HepG2 (cell line): ENCODE results near the gene TRIM5. TPM values are rescaled to one million over a fixed set of nuclear protein-coding genes. Genes with fewer than 3 reads are reported as not detected.
A peak's percentile ranks its signal among the peaks of the same experiment; 100 is the strongest.

Experiments
- BCL6 ChIP-seq: IDR thresholded peaks from 2 replicates; pipeline ENCODE4 v1.6.1; 2016; ENCODE audit warnings: missing genetic modification reagents, missing compliant biosample characterization
- BORCS8-MEF2B ChIP-seq: sonication (generic); formaldehyde crosslinking; IDR thresholded peaks from 2 replicates; pipeline ENCODE4 v1.8.0; 2022; ENCODE audit warnings: mild to moderate bottlenecking, missing genetic modification reagents
- CHD4 ChIP-seq: fragments of 200-600 bp; sonication (generic); IDR thresholded peaks from 2 replicates; pipeline ENCODE4 v1.7.0; 2017; ENCODE audit warnings: mild to moderate bottlenecking, low read length, borderline replicate concordance
- DMAP1 ChIP-seq: IDR thresholded peaks from 2 replicates; pipeline ENCODE4 v1.6.1; 2016
- ELF4 ChIP-seq: sonication (generic); formaldehyde crosslinking; IDR thresholded peaks from 2 replicates; pipeline ENCODE4 v1.5.0; 2020; ENCODE audit warnings: missing genetic modification reagents, mild to moderate bottlenecking, moderate library complexity, borderline replicate concordance
- GATA4 ChIP-seq: sonication (generic); IDR thresholded peaks from 2 replicates; pipeline ENCODE4 v1.6.1; 2016; ENCODE audit warnings: antibody characterized with exemption, low read depth, borderline replicate concordance
- GPN1 ChIP-seq: sonication (generic); formaldehyde crosslinking; IDR thresholded peaks from 2 replicates; pipeline ENCODE4 v1.5.1; 2020; ENCODE audit warnings: missing genetic modification reagents, borderline replicate concordance
- GTF3A ChIP-seq: sonication (generic); formaldehyde crosslinking; conservative IDR thresholded peaks from 2 replicates; pipeline ENCODE4 v1.4.0; 2020; ENCODE audit warnings: mild to moderate bottlenecking, missing genetic modification reagents
- HMGXB3 ChIP-seq: sonication (generic); formaldehyde crosslinking; IDR thresholded peaks from 2 replicates; pipeline ENCODE4 v1.4.0; 2020; ENCODE audit warnings: missing genetic modification reagents, borderline replicate concordance
- HNF4A ChIP-seq: sonication (generic); formaldehyde crosslinking; IDR thresholded peaks from 2 replicates; pipeline ENCODE4 v1.4.0; 2020; ENCODE audit warnings: missing genetic modification reagents
- KDM5B ChIP-seq: sonication (generic); formaldehyde crosslinking; IDR thresholded peaks from 2 replicates; pipeline ENCODE4 v1.4.0; 2020; ENCODE audit warnings: missing genetic modification reagents, mild to moderate bottlenecking, borderline replicate concordance
- POLR2G ChIP-seq: fragments of 200-400 bp; formaldehyde crosslinking; IDR thresholded peaks from 2 replicates; pipeline ENCODE4 v1.6.1; 2018; ENCODE audit warnings: mild to moderate bottlenecking, low read depth, low read length, moderate library complexity
- RBFOX2 ChIP-seq: fragments of 200-400 bp; formaldehyde crosslinking; IDR thresholded peaks from 2 replicates; pipeline ENCODE4 v1.6.1; 2017; ENCODE audit warnings: low read depth, mild to moderate bottlenecking, low read length
- RFX1 ChIP-seq: fragments of 450-650 bp; IDR thresholded peaks from 2 replicates; pipeline ENCODE4 v1.6.1; 2017
- SETDB1 ChIP-seq: sonication (generic); formaldehyde crosslinking; IDR thresholded peaks from 2 replicates; pipeline ENCODE4 v1.5.1; 2020; ENCODE audit warnings: missing genetic modification reagents, mild to moderate bottlenecking, borderline replicate concordance
- SOX5 ChIP-seq: IDR thresholded peaks from 2 replicates; pipeline ENCODE4 v1.6.1; 2016; ENCODE audit warnings: borderline replicate concordance
- SP2 ChIP-seq: sonication (generic); formaldehyde crosslinking; IDR thresholded peaks from 2 replicates; pipeline ENCODE4 v1.5.1; 2020; ENCODE audit warnings: mild to moderate bottlenecking, missing genetic modification reagents
- THAP11 ChIP-seq: IDR thresholded peaks from 2 replicates; pipeline ENCODE4 v1.6.1; 2016; ENCODE audit warnings: missing biosample characterization, missing genetic modification reagents
- ZBTB7A ChIP-seq: sonication (generic); formaldehyde crosslinking; IDR thresholded peaks from 2 replicates; pipeline ENCODE4 v1.8.0; 2022; ENCODE audit warnings: mild to moderate bottlenecking, missing genetic modification reagents
- ZNF136 ChIP-seq: sonication (generic); formaldehyde crosslinking; IDR thresholded peaks from 2 replicates; pipeline ENCODE4 v1.8.1; 2022; ENCODE audit warnings: low read depth, mild to moderate bottlenecking, moderate library complexity, missing genetic modification reagents
- ZNF326 ChIP-seq: sonication (generic); formaldehyde crosslinking; IDR thresholded peaks from 2 replicates; pipeline ENCODE4 v1.4.0; 2020; ENCODE audit warnings: missing genetic modification reagents, borderline replicate concordance
- ZNF441 ChIP-seq: sonication (generic); formaldehyde crosslinking; IDR thresholded peaks from 2 replicates; pipeline ENCODE4 v1.7.0; 2021; ENCODE audit warnings: missing genetic modification reagents, borderline replicate concordance
- ZNF501 ChIP-seq: sonication (generic); formaldehyde crosslinking; IDR thresholded peaks from 2 replicates; pipeline ENCODE4 v1.5.1; 2020; ENCODE audit warnings: mild to moderate bottlenecking, moderate library complexity, missing genetic modification reagents
- ZNF549 ChIP-seq: sonication (generic); formaldehyde crosslinking; IDR thresholded peaks from 2 replicates; pipeline ENCODE4 v1.5.0; 2020; ENCODE audit warnings: missing genetic modification reagents
- polyA plus RNA-seq, 8 experiments: library from polyadenylated mRNA; depleted of rRNA in 3 of 8; stranded (reverse) in 7 of 8; unstranded in 1 of 8; fragments of >200 nt; fragmentation: Illumina TruSeq in 4 of 8; extraction: Trizol in 4 of 8; gene quantifications; 2 replicates each; pipeline versions ENCODE4 v1.2.1 to v1.2.3, GENCODE V29; 2011 to 2016; ENCODE audit warnings: low read depth in 4 of 8, missing spikeins in 1 of 8, mixed read lengths in 1 of 8; ENCODE audit not compliant: insufficient read depth in 1 of 8
- total RNA-seq, 5 experiments: library from RNA; depleted of rRNA; stranded (reverse); fragments of >200 nt; fragmentation: Illumina TruSeq; extraction: Trizol; gene quantifications; 2 replicates each; pipeline ENCODE4 v1.2.3, GENCODE V29; 2016; ENCODE audit warnings: low read depth in 1 of 5
- TF ChIP-seq, protein P1 (sequence below): sonication (generic); formaldehyde crosslinking; IDR thresholded peaks from 2 replicates; pipeline ENCODE4 v1.4.0; 2020; ENCODE audit warnings: missing genetic modification reagents

TRIM5 gene
- total and polyA plus RNA-seq, 2 of the 13 experiments (the other 11 are each of a cell fraction or from before 2014, with no cell fraction given), result 7.8 to 13.1 TPM

GRCh38 chr11:5684646-5685362, at the start of gene TRIM5 (continued):
- TF ChIP-seq GTF3A (CRISPR knock-in tag), result no peak
- TF ChIP-seq ZNF501, result peak; percentile 64; the same call in 1 of the 2 replicates
- TF ChIP-seq ZNF326, result no peak
- TF ChIP-seq GATA4, result no peak
- no peak for TF ChIP-seq RBFOX2
- TF ChIP-seq ZNF136 (CRISPR knock-in tag), result no peak
- TF ChIP-seq SP2, result peak; percentile 59
- peak; percentile 57; the same call in 1 of the 2 replicates for TF ChIP-seq DMAP1 (CRISPR knock-in tag)
- no peak for TF ChIP-seq HMGXB3 (CRISPR knock-in tag)
- TF ChIP-seq ZNF549 (CRISPR knock-in tag), result no peak
- no peak for TF ChIP-seq SOX5 (CRISPR knock-in tag)
- TF ChIP-seq SETDB1 (CRISPR knock-in tag), result no peak
- TF ChIP-seq HNF4A (CRISPR knock-in tag), result no peak
- no peak for TF ChIP-seq KDM5B
- no peak for TF ChIP-seq ZBTB7A (CRISPR knock-in tag)
- TF ChIP-seq ZNF441 (CRISPR knock-in tag), result 0 out of 2 replicates have a peak, but pooled peaks have one; percentile 61
- peak; percentile 77 for TF ChIP-seq BCL6 (CRISPR knock-in tag)
- peak; percentile 83 for TF ChIP-seq POLR2G
- no peak for TF ChIP-seq BORCS8-MEF2B
- no peak for TF ChIP-seq CHD4
- TF ChIP-seq ELF4 (CRISPR knock-in tag), result no peak
- no peak for TF ChIP-seq GPN1 (CRISPR knock-in tag)
- TF ChIP-seq, protein P1, sequence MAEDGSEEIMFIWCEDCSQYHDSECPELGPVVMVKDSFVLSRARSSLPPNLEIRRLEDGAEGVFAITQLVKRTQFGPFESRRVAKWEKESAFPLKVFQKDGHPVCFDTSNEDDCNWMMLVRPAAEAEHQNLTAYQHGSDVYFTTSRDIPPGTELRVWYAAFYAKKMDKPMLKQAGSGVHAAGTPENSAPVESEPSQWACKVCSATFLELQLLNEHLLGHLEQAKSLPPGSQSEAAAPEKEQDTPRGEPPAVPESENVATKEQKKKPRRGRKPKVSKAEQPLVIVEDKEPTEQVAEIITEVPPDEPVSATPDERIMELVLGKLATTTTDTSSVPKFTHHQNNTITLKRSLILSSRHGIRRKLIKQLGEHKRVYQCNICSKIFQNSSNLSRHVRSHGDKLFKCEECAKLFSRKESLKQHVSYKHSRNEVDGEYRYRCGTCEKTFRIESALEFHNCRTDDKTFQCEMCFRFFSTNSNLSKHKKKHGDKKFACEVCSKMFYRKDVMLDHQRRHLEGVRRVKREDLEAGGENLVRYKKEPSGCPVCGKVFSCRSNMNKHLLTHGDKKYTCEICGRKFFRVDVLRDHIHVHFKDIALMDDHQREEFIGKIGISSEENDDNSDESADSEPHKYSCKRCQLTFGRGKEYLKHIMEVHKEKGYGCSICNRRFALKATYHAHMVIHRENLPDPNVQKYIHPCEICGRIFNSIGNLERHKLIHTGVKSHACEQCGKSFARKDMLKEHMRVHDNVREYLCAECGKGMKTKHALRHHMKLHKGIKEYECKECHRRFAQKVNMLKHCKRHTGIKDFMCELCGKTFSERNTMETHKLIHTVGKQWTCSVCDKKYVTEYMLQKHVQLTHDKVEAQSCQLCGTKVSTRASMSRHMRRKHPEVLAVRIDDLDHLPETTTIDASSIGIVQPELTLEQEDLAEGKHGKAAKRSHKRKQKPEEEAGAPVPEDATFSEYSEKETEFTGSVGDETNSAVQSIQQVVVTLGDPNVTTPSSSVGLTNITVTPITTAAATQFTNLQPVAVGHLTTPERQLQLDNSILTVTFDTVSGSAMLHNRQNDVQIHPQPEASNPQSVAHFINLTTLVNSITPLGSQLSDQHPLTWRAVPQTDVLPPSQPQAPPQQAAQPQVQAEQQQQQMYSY (CRISPR knock-in tag), result no peak
- TF ChIP-seq RFX1, result no peak
- TF ChIP-seq THAP11 (CRISPR knock-in tag), result 0 out of 2 replicates have a peak, but pooled peaks have one; percentile 25
